Spleen (tissue), 11 donors: ENCODE data around the gene ARID5B. TPM values are rescaled to one million over a fixed set of nuclear protein-coding genes. Genes with fewer than 3 reads are reported as not detected.

Source experiments
- DNase-seq: peaks from one replicate; pipeline ENCODE4 v3.0.0-alpha.2; 2020
- H3K27ac ChIP-seq, 8 donors: fragments of 200-600 bp; sonication (generic) in 7 of 8; 1 replicate in 4 of 8; 2 replicates in 4 of 8; pipeline versions ENCODE4 v1.5.0 to v1.8.0; 2016 to 2021; ENCODE audit warnings: inconsistent platforms in 4 of 8, mild to moderate bottlenecking in 4 of 8, moderate library complexity in 1 of 8
- H3K27me3 ChIP-seq, 7 donors: fragments of 200-600 bp; sonication (generic) in 6 of 7; replicated peaks in 1 of 7; 1 replicate in 4 of 7; 2 replicates in 3 of 7; pipeline versions ENCODE4 v1.5.0 to v1.8.0; 2016 to 2021; ENCODE audit warnings: inconsistent platforms in 3 of 7, mild to moderate bottlenecking in 1 of 7
- H3K36me3 ChIP-seq, 6 donors: fragments of 200-600 bp; sonication (generic) in 5 of 6; 1 replicate in 4 of 6; 2 replicates in 2 of 6; pipeline versions ENCODE4 v1.5.0 to v1.8.0; 2016 to 2021; ENCODE audit warnings: inconsistent platforms in 2 of 6
- H3K4me1 ChIP-seq, 6 donors: fragments of 200-600 bp; sonication (generic) in 5 of 6; 1 replicate in 3 of 6; 2 replicates in 3 of 6; pipeline versions ENCODE4 v1.5.0 to v1.8.0; 2016 to 2021; ENCODE audit warnings: inconsistent platforms in 3 of 6
- H3K4me3 ChIP-seq, 8 donors: fragments of 200-600 bp; sonication (generic) in 7 of 8; 1 replicate in 4 of 8; 2 replicates in 4 of 8; pipeline versions ENCODE4 v1.5.0 to v1.8.0; 2016 to 2021; ENCODE audit warnings: inconsistent platforms in 4 of 8, mild to moderate bottlenecking in 4 of 8, moderate library complexity in 2 of 8
- H3K9me3 ChIP-seq, 8 donors: fragments of 200-600 bp; sonication (generic) in 7 of 8; 1 replicate in 4 of 8; 2 replicates in 4 of 8; pipeline versions ENCODE4 v1.5.0 to v1.8.0; 2016 to 2021; ENCODE audit warnings: inconsistent platforms in 4 of 8
- POLR2A ChIP-seq, 3 donors: fragments of 450-650 bp; IDR thresholded peaks; one replicate each; pipeline ENCODE4 v1.5.1; 2017; ENCODE audit warnings: antibody characterized with exemption in 3 of 3, mild to moderate bottlenecking in 1 of 3
- POLR2AphosphoS5 ChIP-seq, 3 donors: sonication (generic); formaldehyde crosslinking; IDR thresholded peaks; one replicate each; pipeline ENCODE4 v1.5.1; 2017; ENCODE audit warnings: antibody characterized with exemption in 3 of 3
- WGBS, 5 donors: extraction: QIAGEN DNeasy Blood & Tissue Kit in 3 of 5; methylation state at CpG; one replicate each; pipeline versions ENCODE4 v1.1.5 to v1.1.7; 2013 to 2018; 5-methylcytosine and 5-hydroxymethylcytosine counted together
- intact Hi-C: fragments of 100-400 bp; cut with DNase I; formaldehyde crosslinking; loops from one replicate; pipeline ENCODE4 v1.15.0; 2023; ENCODE audit warnings: low total_unique reads
- polyA plus RNA-seq, 3 donors: library from polyadenylated mRNA; stranded (reverse); fragments of 200-250 nt; gene quantifications; one replicate each; pipeline ENCODE4 v1.2.1, GENCODE V29; 2013
- total RNA-seq, 7 donors: library from RNA; depleted of rRNA in 3 of 7; stranded (reverse); fragments of >200 nt in 3 of 7; fragmentation: NEBNext Ultra II Directional in 4 of 7; extraction: Animal tissue kit (Norgen Biotek cat#: 25700) in 4 of 7; gene quantifications; one replicate each; pipeline versions ENCODE4 v1.1.0 to v1.2.1, GENCODE V29; 2016 to 2021
- TF ChIP-seq, protein P1 (sequence below), 11 experiments: fragments of 200-600 bp in 7 of 11; fragments of 450-650 bp in 4 of 11; sonication (generic) in 4 of 11; IDR thresholded peaks in 8 of 11; conservative IDR thresholded peaks in 3 of 11; 1 replicate in 7 of 11; 2 replicates in 4 of 11; pipeline versions ENCODE4 v1.4.0 to v1.8.0; 2016 to 2021; ENCODE audit warnings: antibody characterized with exemption in 11 of 11, inconsistent platforms in 4 of 11, mild to moderate bottlenecking in 1 of 11
- donor health status: healthy with polysubstance abuse.
- donor health status: DM: no; HTN: no; CAD: no; lungs with moderate emphysema.
- donor health status: DM: no; HTN: no; CAD: no.
- donor health status: Bipolar disorder and iron deficiency.
- donor health status: healthy.
- donor health status: DM: no; HTN: no; CAD: no.
- donor health status: DM: yes; HTN: yes; CAD: no.

The ARID5B gene
- total and polyA plus RNA-seq, 10 donors = 5.6 to 70.7 (median 46.2) TPM

DNA sequence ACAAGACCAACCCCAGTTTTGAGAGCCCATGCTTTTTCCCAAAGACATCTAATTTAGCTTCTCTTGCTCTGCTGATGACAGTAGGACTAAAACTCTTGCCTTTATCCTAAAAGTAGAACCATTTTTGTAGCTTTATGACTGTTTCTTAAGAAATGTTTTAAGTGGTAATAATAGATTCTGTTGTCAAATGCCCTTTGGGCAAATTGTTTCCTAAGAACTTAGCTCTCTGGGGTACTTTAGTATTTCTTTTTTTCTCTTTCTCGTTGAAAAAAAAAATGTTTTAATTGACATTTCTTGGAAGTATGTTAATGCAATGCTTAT lies 157.4 kb downstream of the ARID5B start:
- Histone ChIP-seq H3K4me1 (peaks cover 40 to 84% (median 66%) of the 10 kb centered on the region in 6 donors), H3K27me3 (no peaks in the 10 kb centered on the region), H3K27ac (peak overlapping the region in 7 of 8 donors; percentile 66 to 90 (median 86)), H3K36me3 (peaks cover 0 to 66% (median 17%) of the 10 kb centered on the region in 6 donors), H3K9me3 (no peaks in the 10 kb centered on the region), H3K4me3 (peak overlapping the region in 1 of 8 donors; percentile 30)
- intact Hi-C loops = no loop called here
- DNase-seq = no peak
- WGBS, 5 donors = 19 to 67% (median 29%) methylated on average over 1 of the region's 1 CpG
- TF ChIP-seq POLR2AphosphoS5 (IDR thresholded peaks at IDR 0.05) (no peak), POLR2A (IDR thresholded peaks at IDR 0.05) (no peak)
- TF ChIP-seq, protein P1, sequence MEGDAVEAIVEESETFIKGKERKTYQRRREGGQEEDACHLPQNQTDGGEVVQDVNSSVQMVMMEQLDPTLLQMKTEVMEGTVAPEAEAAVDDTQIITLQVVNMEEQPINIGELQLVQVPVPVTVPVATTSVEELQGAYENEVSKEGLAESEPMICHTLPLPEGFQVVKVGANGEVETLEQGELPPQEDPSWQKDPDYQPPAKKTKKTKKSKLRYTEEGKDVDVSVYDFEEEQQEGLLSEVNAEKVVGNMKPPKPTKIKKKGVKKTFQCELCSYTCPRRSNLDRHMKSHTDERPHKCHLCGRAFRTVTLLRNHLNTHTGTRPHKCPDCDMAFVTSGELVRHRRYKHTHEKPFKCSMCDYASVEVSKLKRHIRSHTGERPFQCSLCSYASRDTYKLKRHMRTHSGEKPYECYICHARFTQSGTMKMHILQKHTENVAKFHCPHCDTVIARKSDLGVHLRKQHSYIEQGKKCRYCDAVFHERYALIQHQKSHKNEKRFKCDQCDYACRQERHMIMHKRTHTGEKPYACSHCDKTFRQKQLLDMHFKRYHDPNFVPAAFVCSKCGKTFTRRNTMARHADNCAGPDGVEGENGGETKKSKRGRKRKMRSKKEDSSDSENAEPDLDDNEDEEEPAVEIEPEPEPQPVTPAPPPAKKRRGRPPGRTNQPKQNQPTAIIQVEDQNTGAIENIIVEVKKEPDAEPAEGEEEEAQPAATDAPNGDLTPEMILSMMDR (IDR thresholded peaks at IDR 0.05 in 8 of 11, conservative IDR thresholded peaks at IDR 0.05 in 3 of 11) = no peak

DNA sequence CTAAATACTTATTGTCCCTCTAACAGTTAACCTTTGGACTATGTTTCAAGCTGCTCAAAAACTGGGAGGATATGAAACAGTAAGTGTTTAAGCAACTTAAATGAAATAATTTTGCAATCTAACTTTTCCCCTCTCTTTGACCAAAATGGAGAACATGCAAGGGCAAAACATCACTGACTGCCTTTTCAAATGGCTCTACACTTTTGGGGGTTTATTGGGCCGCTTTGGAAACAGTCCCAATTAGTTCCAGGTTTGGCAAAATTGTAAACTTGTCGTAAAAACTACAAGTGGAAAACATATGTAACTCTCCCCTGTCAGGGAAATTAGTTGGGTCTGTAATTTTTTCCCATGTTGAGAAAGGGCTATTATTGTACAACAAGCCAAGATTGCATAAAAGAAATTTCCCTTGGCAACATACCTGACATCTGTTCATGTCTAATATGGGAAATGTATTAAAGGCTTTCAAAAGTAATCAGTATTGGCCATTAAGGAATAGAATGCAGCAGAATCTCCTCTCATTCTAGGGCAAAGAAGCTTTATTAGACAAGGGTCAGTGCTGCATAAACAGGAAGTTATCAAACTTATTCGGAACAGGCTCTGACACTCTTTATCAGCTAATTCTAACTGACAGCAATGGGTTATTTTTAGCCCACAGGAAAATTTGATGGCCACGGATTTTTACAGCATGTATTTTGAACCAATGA lies 157.9 kb downstream of the ARID5B start:
- Histone ChIP-seq H3K4me3 (peak overlapping the region in 1 of 8 donors; percentile 30), H3K27ac (peak overlapping the region in 7 of 8 donors; percentile 66 to 90 (median 86)), H3K9me3 (no peaks in the 10 kb centered on the region), H3K36me3 (peaks cover 0 to 71% (median 18%) of the 10 kb centered on the region in 6 donors), H3K27me3 (no peaks in the 10 kb centered on the region), H3K4me1 (peaks cover 36 to 82% (median 61%) of the 10 kb centered on the region in 6 donors)
- 24 to 38% (median 32%) methylated on average over 4 of the region's 4 CpGs for WGBS, 5 donors
- intact Hi-C loops = no loop called here
- TF ChIP-seq, protein P1 (IDR thresholded peaks at IDR 0.05 in 8 of 11, conservative IDR thresholded peaks at IDR 0.05 in 3 of 11) = no peak
- TF ChIP-seq POLR2AphosphoS5 (IDR thresholded peaks at IDR 0.05) (no peak), POLR2A (IDR thresholded peaks at IDR 0.05) (no peak)
- DNase-seq = no peak

DNA sequence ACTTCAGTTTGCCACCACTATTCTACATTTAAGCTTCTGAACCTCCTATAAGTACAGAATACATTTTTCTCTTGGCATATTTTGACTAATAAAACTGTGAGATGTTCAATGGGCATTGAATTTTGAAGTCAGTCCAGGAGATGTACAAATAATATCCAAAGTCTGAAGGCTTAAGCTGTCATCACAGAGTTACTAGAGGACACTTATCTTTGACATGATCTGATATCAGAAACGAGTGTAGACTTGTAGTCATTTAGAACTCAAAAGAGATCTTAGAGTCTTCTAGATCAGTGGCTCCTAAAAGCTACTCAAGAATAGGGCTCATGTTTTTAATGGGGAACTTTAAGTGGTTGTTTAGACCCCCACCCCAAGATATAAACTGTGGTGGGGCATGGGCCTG lies 160.5 kb downstream of the ARID5B start:
- H3K27me3 ChIP-seq = no peaks in the 10 kb centered on the region
- peaks cover 28 to 60% (median 41%) of the 10 kb centered on the region in 6 donors for H3K4me1 ChIP-seq
- H3K4me3 ChIP-seq = no peak overlapping the region
- TF ChIP-seq POLR2A (IDR thresholded peaks at IDR 0.05) = no peak
- TF ChIP-seq, protein P1 (IDR thresholded peaks at IDR 0.05 in 8 of 11, conservative IDR thresholded peaks at IDR 0.05 in 3 of 11) = no peak
- TF ChIP-seq POLR2AphosphoS5 (IDR thresholded peaks at IDR 0.05) = no peak
- no peaks in the 10 kb centered on the region for H3K9me3 ChIP-seq
- intact Hi-C loops = no loop called here
- 62 to 77% (median 66%) methylated on average over 1 of the region's 1 CpG for WGBS, 5 donors
- no peak for DNase-seq
- H3K36me3 ChIP-seq = peaks cover 0 to 93% (median 24%) of the 10 kb centered on the region in 6 donors
- peak overlapping the region in 1 of 8 donors; percentile 42 for H3K27ac ChIP-seq

- peak overlapping the region in 1 of 8 donors; percentile 21 for H3K27ac ChIP-seq
- peaks cover 26 to 58% (median 34%) of the 10 kb centered on the region in 6 donors for H3K4me1 ChIP-seq
These were observed 161.4 kb downstream of the ARID5B start for GRCh38 chr10:62062752-62063512.

More at GRCh38 chr10:62062752-62063512, 161.4 kb downstream of the ARID5B start:
- DNase-seq = no peak
- TF ChIP-seq, protein P1 (IDR thresholded peaks at IDR 0.05 in 8 of 11, conservative IDR thresholded peaks at IDR 0.05 in 3 of 11) = no peak
- no peak for TF ChIP-seq POLR2A (IDR thresholded peaks at IDR 0.05)
- no peak for TF ChIP-seq POLR2AphosphoS5 (IDR thresholded peaks at IDR 0.05)
- WGBS, 5 donors = 91 to 95% (median 93%) methylated on average over 4 of the region's 4 CpGs
- Histone ChIP-seq H3K36me3 (peaks cover 0 to 93% (median 23%) of the 10 kb centered on the region in 6 donors), H3K9me3 (no peaks in the 10 kb centered on the region), H3K27me3 (no peaks in the 10 kb centered on the region), H3K4me3 (no peak overlapping the region)
- intact Hi-C loops = no loop called here
